ENCODE data around the gene PLAC1.

PLAC1 gene

DNA sequence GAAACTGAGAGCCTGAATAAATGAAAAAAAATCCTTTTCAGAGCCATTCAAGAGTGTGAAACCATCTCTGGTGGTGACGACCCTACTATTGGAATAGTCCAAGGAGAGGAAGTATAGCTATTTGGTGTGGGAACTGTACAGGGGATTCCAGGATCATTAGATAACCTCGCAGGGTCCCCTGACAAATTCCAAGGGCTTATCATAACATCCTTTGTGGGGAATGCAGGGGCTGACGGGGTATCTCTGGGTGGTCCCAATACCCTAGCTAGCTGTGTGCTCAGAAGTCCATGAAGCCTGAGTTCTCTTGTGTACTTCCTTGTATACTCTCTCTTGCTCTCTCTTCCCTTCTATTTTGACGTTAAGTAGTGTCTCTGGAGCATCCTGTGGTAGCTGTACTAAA, 13.8 kb upstream of the PLAC1 start:
- no peak for DNase-seq (ENCODE audit: extremely low read depth, low read depth)

DNA sequence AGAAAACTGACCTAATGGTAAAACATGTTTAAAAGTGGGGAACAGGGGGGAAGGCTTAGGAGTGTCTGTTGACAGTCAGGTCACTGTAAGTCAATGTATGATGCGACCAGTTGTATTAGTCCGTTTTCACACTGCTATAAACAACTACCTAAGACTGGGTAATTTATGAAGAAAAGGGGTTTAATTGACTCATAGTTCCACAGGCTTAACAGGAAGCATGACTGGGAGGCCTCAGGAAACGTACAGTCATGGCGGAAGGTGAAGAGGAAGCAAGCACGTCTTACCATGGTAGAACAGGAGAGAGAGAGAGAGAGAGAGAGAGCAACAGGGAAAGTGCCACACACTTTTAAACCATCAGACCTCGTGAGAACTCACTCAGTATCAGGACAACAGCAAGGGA, 13.0 kb upstream of the PLAC1 start:
- TF ChIP-seq, protein P1, sequence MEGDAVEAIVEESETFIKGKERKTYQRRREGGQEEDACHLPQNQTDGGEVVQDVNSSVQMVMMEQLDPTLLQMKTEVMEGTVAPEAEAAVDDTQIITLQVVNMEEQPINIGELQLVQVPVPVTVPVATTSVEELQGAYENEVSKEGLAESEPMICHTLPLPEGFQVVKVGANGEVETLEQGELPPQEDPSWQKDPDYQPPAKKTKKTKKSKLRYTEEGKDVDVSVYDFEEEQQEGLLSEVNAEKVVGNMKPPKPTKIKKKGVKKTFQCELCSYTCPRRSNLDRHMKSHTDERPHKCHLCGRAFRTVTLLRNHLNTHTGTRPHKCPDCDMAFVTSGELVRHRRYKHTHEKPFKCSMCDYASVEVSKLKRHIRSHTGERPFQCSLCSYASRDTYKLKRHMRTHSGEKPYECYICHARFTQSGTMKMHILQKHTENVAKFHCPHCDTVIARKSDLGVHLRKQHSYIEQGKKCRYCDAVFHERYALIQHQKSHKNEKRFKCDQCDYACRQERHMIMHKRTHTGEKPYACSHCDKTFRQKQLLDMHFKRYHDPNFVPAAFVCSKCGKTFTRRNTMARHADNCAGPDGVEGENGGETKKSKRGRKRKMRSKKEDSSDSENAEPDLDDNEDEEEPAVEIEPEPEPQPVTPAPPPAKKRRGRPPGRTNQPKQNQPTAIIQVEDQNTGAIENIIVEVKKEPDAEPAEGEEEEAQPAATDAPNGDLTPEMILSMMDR (IDR thresholded peaks at IDR 0.05; ENCODE audit: low read depth, low read length, missing control alignments), result no peak
- DNase-seq (ENCODE audit: extremely low read depth, low read depth), result no peak
- H3K4me3 ChIP-seq (replicated peaks; ENCODE audit: low read depth, low read length), result no peak overlapping the region

More for the DNA sequence above, 13.8 kb upstream of the PLAC1 start:
- TF ChIP-seq, protein P1 (IDR thresholded peaks at IDR 0.05; ENCODE audit: low read depth, low read length, missing control alignments), result no peak
- H3K4me3 ChIP-seq (replicated peaks; ENCODE audit: low read depth, low read length), result no peak overlapping the region

DNA sequence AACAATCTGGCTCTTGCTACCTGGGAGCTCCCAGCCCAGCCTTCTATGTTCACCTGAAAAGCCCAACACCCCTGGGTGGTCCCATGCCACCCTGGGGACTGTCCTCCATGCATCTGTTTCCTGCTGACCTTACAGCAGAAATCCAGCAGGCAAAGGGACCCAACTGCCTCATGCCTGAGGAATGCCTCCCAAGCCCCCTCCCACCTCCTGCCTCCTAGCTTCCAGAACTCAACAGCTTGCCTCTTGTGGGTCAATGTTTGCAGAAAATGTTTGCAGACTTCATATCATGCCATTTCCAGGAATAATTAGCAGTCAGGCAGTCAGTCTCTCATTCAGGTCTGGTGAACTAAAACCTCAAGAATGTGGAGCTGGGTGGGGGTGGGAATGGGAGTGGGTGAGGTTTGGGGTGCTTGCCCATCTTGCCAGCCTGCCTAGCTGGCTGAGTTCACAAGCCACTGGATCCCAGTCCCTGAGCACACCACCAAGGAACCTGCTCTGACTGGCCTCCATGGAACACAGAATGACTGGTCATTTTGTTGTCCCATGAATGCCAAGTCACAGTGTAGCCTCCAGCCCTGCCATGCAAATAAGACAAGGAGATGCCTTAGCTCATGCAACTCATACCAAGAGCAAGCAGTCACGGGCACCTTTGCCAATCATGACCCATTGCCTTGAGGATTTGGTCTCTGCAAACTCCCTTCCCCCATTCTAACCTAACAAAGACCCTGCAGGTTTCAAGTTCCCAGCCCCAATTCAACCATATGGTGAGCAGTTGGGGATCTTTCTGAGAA, 12.1 kb upstream of the PLAC1 start:
- H3K4me3 ChIP-seq (replicated peaks; ENCODE audit: low read depth, low read length), result no peak overlapping the region
- peak; percentile 63 for DNase-seq (ENCODE audit: extremely low read depth, low read depth)
- TF ChIP-seq, protein P1 (IDR thresholded peaks at IDR 0.05; ENCODE audit: low read depth, low read length, missing control alignments), result no peak

DNA sequence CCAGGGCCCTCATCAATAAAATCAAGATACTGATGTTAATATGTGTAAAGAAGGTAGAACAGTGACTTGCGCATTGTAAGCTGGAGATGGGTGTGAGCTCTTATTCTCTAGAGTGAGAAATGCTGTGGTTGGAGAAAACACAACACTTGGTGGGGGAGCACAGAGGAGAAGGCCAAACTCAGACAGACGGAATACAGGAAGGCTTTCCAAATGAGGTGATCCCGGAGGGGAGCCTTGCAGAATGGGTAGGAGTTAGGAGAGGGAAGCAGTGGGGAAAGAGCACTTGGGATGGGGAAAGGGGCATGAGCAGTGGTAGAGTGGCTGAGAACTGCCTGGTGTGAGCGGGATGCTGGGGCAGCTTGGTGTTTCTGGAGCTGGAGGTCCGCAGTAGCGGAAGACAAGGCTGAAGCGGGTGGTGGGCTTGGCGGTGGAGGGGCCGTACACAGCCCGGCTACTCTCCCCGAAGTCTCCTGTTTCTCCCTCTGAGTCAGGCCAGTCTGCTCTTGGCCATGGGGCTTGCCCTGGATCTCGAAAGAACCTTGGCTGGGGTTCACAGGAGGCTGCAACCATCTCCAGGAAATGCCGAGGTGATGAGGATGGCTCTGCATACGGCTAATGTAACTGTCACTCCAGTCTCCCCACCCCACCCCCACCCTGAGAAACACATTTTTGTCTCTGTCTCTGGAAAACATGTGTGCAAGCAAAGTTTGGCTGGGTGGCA, 11.3 kb upstream of the PLAC1 start:
- H3K4me3 ChIP-seq (replicated peaks; ENCODE audit: low read depth, low read length), result no peak overlapping the region
- TF ChIP-seq, protein P1 (IDR thresholded peaks at IDR 0.05; ENCODE audit: low read depth, low read length, missing control alignments), result no peak
- DNase-seq (ENCODE audit: extremely low read depth, low read depth), result peak; percentile 67

DNA sequence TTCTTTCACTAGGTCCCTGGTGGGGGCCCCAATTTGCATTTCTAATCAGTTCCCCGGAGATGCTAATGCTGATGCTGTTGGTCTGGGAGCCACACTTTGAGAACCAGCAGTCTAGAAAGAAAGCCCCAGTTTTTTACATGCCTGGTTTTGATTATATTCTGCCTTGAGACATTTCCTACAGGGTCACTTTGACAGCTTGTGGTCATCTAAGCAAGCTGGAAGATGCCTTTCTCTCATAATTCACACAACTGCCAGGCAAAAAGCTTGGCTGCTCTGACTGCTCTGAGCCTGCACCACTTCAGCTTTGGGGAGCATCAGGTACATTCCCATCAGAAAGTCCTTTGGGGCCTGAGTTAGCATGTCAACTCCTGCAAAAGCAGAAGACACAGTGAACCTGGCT, 5.9 kb upstream of the PLAC1 start:
- H3K4me3 ChIP-seq (replicated peaks; ENCODE audit: low read depth, low read length), result no peak overlapping the region
- DNase-seq (ENCODE audit: extremely low read depth, low read depth), result no peak
- TF ChIP-seq, protein P1 (IDR thresholded peaks at IDR 0.05; ENCODE audit: low read depth, low read length, missing control alignments), result no peak

DNA sequence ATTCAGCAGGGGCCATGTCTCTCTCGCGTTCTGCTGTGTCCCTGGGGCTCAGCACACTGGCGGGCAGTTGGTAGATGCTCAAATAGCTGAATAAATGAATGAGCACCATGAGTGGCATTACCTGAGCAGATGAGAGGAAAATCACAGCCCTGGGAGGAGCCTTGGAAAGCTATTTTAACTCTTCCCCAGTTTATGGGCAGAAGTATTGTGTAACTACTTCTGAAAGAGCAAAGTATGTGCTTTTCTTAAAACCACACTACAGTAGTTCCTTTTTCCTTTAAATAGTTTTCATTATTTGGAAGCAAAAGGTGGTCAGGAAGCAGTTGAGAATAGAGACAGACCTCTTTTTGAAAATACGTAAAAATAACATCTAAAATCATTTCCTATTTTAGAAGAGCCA, 3.0 kb upstream of the PLAC1 start:
- H3K4me3 ChIP-seq (replicated peaks; ENCODE audit: low read depth, low read length), result no peak overlapping the region
- TF ChIP-seq, protein P1 (IDR thresholded peaks at IDR 0.05; ENCODE audit: low read depth, low read length, missing control alignments), result no peak
- no peak for DNase-seq (ENCODE audit: extremely low read depth, low read depth)
